Esophagus muscularis mucosa (tissue), 4 donors: ENCODE results near the gene SLC9A4. TPM values are rescaled to one million over a fixed set of nuclear protein-coding genes. Genes with fewer than 3 reads are reported as not detected.

Experiments
- DNase-seq: peaks from one replicate; pipeline ENCODE4 v3.0.0-alpha.2; 2017; ENCODE audit errors: extremely low spot score
- H3K27ac ChIP-seq, 4 donors: fragments of 200-600 bp; sonication (generic); replicated peaks in 1 of 4; 1 replicate in 3 of 4; 2 replicates in 1 of 4; pipeline ENCODE4 v1.5.1; 2016 to 2019; ENCODE audit warnings: mild to moderate bottlenecking in 1 of 4
- H3K27me3 ChIP-seq, 4 donors: fragments of 200-600 bp; sonication (generic); one replicate each; pipeline versions ENCODE4 v1.5.1 to v1.6.0; 2016 to 2019
- H3K36me3 ChIP-seq, 4 donors: fragments of 200-600 bp; sonication (generic); one replicate each; pipeline ENCODE4 v1.5.1; 2016 to 2019
- H3K4me1 ChIP-seq, 4 donors: fragments of 200-600 bp; sonication (generic); one replicate each; pipeline ENCODE4 v1.5.1; 2016 to 2019
- H3K4me3 ChIP-seq, 4 donors: fragments of 200-600 bp; sonication (generic); 1 replicate in 2 of 4; 2 replicates in 2 of 4; pipeline ENCODE4 v1.5.1; 2016 to 2019; ENCODE audit warnings: mild to moderate bottlenecking in 4 of 4, moderate library complexity in 1 of 4
- H3K9me3 ChIP-seq, 4 donors: fragments of 200-600 bp; sonication (generic); 1 replicate in 3 of 4; 2 replicates in 1 of 4; pipeline ENCODE4 v1.5.1; 2016 to 2019
- CTCF ChIP-seq, 3 experiments: fragments of 200-600 bp in 2 of 3; fragments of 450-650 bp in 1 of 3; sonication (generic) in 2 of 3; IDR thresholded peaks; one replicate each; pipeline ENCODE4 v1.5.1; 2017 to 2019; ENCODE audit warnings: antibody characterized with exemption in 3 of 3, mild to moderate bottlenecking in 2 of 3, moderate library complexity in 1 of 3
- EP300 ChIP-seq: sonication (generic); formaldehyde crosslinking; IDR thresholded peaks from one replicate; pipeline ENCODE4 v1.6.1; 2017; ENCODE audit warnings: antibody characterized with exemption
- POLR2A ChIP-seq: fragments of 450-650 bp; IDR thresholded peaks from one replicate; pipeline ENCODE4 v1.6.1; 2017; ENCODE audit warnings: antibody characterized with exemption, moderate library complexity, mild to moderate bottlenecking, low read depth
- POLR2AphosphoS5 ChIP-seq, 2 donors: sonication (generic); formaldehyde crosslinking; IDR thresholded peaks; one replicate each; pipeline ENCODE4 v1.6.1; 2017; ENCODE audit warnings: antibody characterized with exemption in 2 of 2
- WGBS: methylation state at CpG from one replicate; pipeline ENCODE4 v1.1.5; 2018; 5-methylcytosine and 5-hydroxymethylcytosine counted together
- intact Hi-C: fragments of 100-400 bp; cut with DNase I; formaldehyde crosslinking; loops from one replicate; pipeline ENCODE4 v1.15.1; 2023
- total RNA-seq, 4 donors: library from RNA; depleted of rRNA; stranded (reverse); fragments of >200 nt; gene quantifications; one replicate each; pipeline versions ENCODE4 v1.1.0 to v1.2.1, GENCODE V29; 2016

SLC9A4 gene
- total RNA-seq, 4 donors from 2014 or later: not detected

GRCh38 chr2:102498414-102498813, 25.4 kb downstream of the SLC9A4 start:
- H3K4me3 ChIP-seq: no peak overlapping the region
- H3K27me3 ChIP-seq: peaks cover 0 to 5% (median 0%) of the 10 kb centered on the region in 4 donors
- no peak for DNase-seq
- H3K36me3 ChIP-seq: no peaks in the 10 kb centered on the region
- intact Hi-C loops: no loop called here
- no peak overlapping the region for H3K27ac ChIP-seq
- WGBS: 68% methylated on average over 2 of the region's 2 CpGs
- peaks cover 0 to 5% (median 0%) of the 10 kb centered on the region in 4 donors for H3K9me3 ChIP-seq
- TF ChIP-seq CTCF (IDR thresholded peaks at IDR 0.05) (no peak), POLR2A (no peak), EP300 (no peak), POLR2AphosphoS5 (IDR thresholded peaks at IDR 0.05) (no peak)
- no peaks in the 10 kb centered on the region for H3K4me1 ChIP-seq

GRCh38 chr2:102499558-102499957, 26.5 kb downstream of the SLC9A4 start:
- intact Hi-C loops: no loop called here
- 83% methylated on average over 1 of the region's 1 CpG for WGBS

GRCh38 chr2:102502576-102502975, 29.6 kb downstream of the SLC9A4 start:
- Histone ChIP-seq H3K4me3 (no peak overlapping the region), H3K4me1 (no peaks in the 10 kb centered on the region)
- WGBS: 85% methylated on average over 4 of the region's 8 CpGs

More at GRCh38 chr2:102499558-102499957, 26.5 kb downstream of the SLC9A4 start:
- Histone ChIP-seq H3K27ac (no peak overlapping the region), H3K27me3 (peaks cover 0 to 5% (median 0%) of the 10 kb centered on the region in 4 donors), H3K4me1 (no peaks in the 10 kb centered on the region), H3K4me3 (no peak overlapping the region), H3K36me3 (no peaks in the 10 kb centered on the region), H3K9me3 (peaks cover 0 to 5% (median 0%) of the 10 kb centered on the region in 4 donors)
- TF ChIP-seq POLR2AphosphoS5 (IDR thresholded peaks at IDR 0.05) (no peak), EP300 (no peak), POLR2A (no peak), CTCF (IDR thresholded peaks at IDR 0.05) (no peak)
- DNase-seq: no peak

GRCh38 chr2:102504833-102505232, 31.8 kb downstream of the SLC9A4 start:
- 84% methylated on average over 8 of the region's 8 CpGs for WGBS

More at GRCh38 chr2:102502576-102502975, 29.6 kb downstream of the SLC9A4 start:
- Histone ChIP-seq H3K9me3 (no peaks in the 10 kb centered on the region), H3K36me3 (no peaks in the 10 kb centered on the region), H3K27ac (no peak overlapping the region), H3K27me3 (peaks cover 0 to 14% (median 0%) of the 10 kb centered on the region in 4 donors)
- DNase-seq: peak; percentile 83
- TF ChIP-seq CTCF (IDR thresholded peaks at IDR 0.05): no peak
- no peak for TF ChIP-seq EP300
- TF ChIP-seq POLR2AphosphoS5 (IDR thresholded peaks at IDR 0.05): no peak
- no peak for TF ChIP-seq POLR2A
- intact Hi-C loops: no loop called here

More at GRCh38 chr2:102504833-102505232, 31.8 kb downstream of the SLC9A4 start:
- no peak overlapping the region for H3K27ac ChIP-seq
- no peak overlapping the region for H3K4me3 ChIP-seq
- no peaks in the 10 kb centered on the region for H3K9me3 ChIP-seq
- TF ChIP-seq CTCF (IDR thresholded peaks at IDR 0.05) (no peak), EP300 (no peak), POLR2A (no peak), POLR2AphosphoS5 (IDR thresholded peaks at IDR 0.05) (no peak)
- DNase-seq: peak; percentile 17
- H3K4me1 ChIP-seq: no peaks in the 10 kb centered on the region
- intact Hi-C loops: no loop called here
- peaks cover 0 to 18% (median 0%) of the 10 kb centered on the region in 4 donors for H3K27me3 ChIP-seq
- no peaks in the 10 kb centered on the region for H3K36me3 ChIP-seq
